ENCODE measurements around the gene PRDX2.
"Not testable (repeated sequence)": the region's sequence is repeated elsewhere in the genome, so short reads cannot be mapped to it uniquely, and the experiment has no call there.

Gene PRDX2

GRCh38 chr19:12801466-12802266 lies at the start of gene PRDX2, which contains the start of gene THSD8:
TSS of gene PRDX2 (minus strand) at chr19:12801800. CDS start at chr19:12801261, 539 bp downstream.
TSS of gene THSD8 (plus strand) at chr19:12802069. CDS start at chr19:12802072, 3 bp downstream.
- no peak for DNase-seq

- peak in 1 of 2 experiments; percentile 36 for DNase-seq
Measured at GRCh38 chr19:12847159-12848139, 45.8 kb upstream of the PRDX2 start.

- not testable (repeated sequence) for DNase-seq
Measured at GRCh38 chr19:12846613-12847012, 45.0 kb upstream of the PRDX2 start.

- no peak for DNase-seq
Measured at GRCh38 chr19:12843999-12844732, 42.6 kb upstream of the PRDX2 start.

GRCh38 chr19:12843328-12843727 lies 41.7 kb upstream of the PRDX2 start:
- no peak for DNase-seq

GRCh38 chr19:12842511-12842910 lies 40.9 kb upstream of the PRDX2 start:
- DNase-seq: no peak

GRCh38 chr19:12841094-12841493 lies 39.5 kb upstream of the PRDX2 start:
- DNase-seq: no peak

- DNase-seq: no peak
Measured at GRCh38 chr19:12840091-12841079, 38.8 kb upstream of the PRDX2 start.

GRCh38 chr19:12838886-12839756 lies 37.5 kb upstream of the PRDX2 start:
- no peak for DNase-seq

GRCh38 chr19:12838182-12838885 lies 36.7 kb upstream of the PRDX2 start, which contains the start of gene MAST1:
TSS of gene MAST1 (plus strand) at chr19:12838515. CDS start at chr19:12838573, 58 bp downstream.
- peak in 1 of 2 experiments; percentile 16 for DNase-seq

GRCh38 chr19:12837225-12837624 lies 35.6 kb upstream of the PRDX2 start:
- no peak for DNase-seq

GRCh38 chr19:12836529-12836863 lies 34.9 kb upstream of the PRDX2 start:
- DNase-seq: no peak

- DNase-seq: no peak
Measured at GRCh38 chr19:12834976-12835757, 33.6 kb upstream of the PRDX2 start.

GRCh38 chr19:12834566-12834943 lies 33.0 kb upstream of the PRDX2 start, which contains the start of gene RTBDN:
TSS of gene RTBDN (minus strand) at chr19:12834579. CDS start at chr19:12829979, 4,600 bp downstream.
- no peak for DNase-seq

GRCh38 chr19:12833738-12834565 lies 32.4 kb upstream of the PRDX2 start:
- DNase-seq: peak in 1 of 2 experiments; percentile 39

- no peak for DNase-seq
Measured at GRCh38 chr19:12833418-12833737, 31.8 kb upstream of the PRDX2 start.

- DNase-seq: no peak
Measured at GRCh38 chr19:12828494-12828893, 26.9 kb upstream of the PRDX2 start.

Data from SW 1271 (cell line).